Fibroblast of villous mesenchyme (primary cell): Measurements from ENCODE around the gene UVRAG. TPM values are rescaled to one million over a fixed set of nuclear protein-coding genes. Genes with fewer than 3 reads are reported as not detected.
"Not testable (repeated sequence)": the region's sequence is repeated elsewhere in the genome, so short reads cannot be mapped to it uniquely, and the experiment has no call there.

Source experiments
- DNase-seq: peaks from one replicate; pipeline ENCODE4 v3.0.0-alpha.2; 2010; ENCODE audit warnings: low read depth
- H3K4me3 ChIP-seq: 2 replicates; pipeline ENCODE4 v1.5.1; 2011; ENCODE audit warnings: low read depth, mild to moderate bottlenecking, low read length
- total RNA-seq: library from RNA; depleted of rRNA; stranded (reverse); fragments of >200 nt; gene quantifications from 2 replicates; pipeline ENCODE4 v1.2.3, GENCODE V29; 2012
- TF ChIP-seq, protein P1 (sequence below): IDR thresholded peaks from 2 replicates; pipeline ENCODE4 v1.5.1; 2012; ENCODE audit warnings: low read depth, mild to moderate bottlenecking, low read length; ENCODE audit not compliant: insufficient read depth

The UVRAG gene
- total RNA-seq, 1 donor = 37.1 TPM

DNA sequence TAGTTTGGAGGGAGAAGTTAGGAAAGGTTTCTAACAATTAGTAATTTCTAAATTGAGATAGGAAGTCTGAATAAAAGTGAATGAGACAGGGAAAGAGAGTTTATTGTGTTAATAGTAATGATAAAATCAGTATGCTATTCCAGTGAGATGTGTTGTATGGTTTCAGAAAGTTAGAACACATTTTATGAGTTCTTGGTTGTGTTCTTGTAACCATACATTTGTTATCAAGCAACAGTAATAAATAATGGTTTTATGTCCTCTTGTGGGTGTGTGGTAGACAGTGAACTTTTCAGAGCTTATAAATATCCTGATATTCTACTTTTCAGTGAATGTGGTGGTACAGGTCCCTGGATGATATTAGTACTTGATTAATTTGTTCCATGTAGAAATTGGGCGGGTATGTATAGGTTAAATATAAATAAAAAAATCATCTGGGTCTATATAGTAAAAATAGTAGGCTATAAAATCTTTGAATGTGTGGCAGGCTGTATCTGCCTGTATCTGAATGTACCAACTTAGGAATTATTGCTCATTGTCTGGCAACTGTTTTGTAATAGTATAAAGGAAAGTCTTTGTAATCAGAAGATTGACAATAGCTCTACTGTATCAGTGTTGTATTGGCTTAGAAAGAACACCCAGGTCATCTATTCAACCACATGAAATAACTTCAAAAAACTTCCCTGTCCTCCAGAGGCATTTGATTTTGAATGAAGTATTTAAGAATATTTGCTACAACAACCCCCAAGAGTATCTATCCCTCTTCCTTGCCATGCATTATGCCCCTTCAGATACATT lies 54.8 kb downstream of the UVRAG start:
- peak; percentile 50 for DNase-seq
- TF ChIP-seq, protein P1, sequence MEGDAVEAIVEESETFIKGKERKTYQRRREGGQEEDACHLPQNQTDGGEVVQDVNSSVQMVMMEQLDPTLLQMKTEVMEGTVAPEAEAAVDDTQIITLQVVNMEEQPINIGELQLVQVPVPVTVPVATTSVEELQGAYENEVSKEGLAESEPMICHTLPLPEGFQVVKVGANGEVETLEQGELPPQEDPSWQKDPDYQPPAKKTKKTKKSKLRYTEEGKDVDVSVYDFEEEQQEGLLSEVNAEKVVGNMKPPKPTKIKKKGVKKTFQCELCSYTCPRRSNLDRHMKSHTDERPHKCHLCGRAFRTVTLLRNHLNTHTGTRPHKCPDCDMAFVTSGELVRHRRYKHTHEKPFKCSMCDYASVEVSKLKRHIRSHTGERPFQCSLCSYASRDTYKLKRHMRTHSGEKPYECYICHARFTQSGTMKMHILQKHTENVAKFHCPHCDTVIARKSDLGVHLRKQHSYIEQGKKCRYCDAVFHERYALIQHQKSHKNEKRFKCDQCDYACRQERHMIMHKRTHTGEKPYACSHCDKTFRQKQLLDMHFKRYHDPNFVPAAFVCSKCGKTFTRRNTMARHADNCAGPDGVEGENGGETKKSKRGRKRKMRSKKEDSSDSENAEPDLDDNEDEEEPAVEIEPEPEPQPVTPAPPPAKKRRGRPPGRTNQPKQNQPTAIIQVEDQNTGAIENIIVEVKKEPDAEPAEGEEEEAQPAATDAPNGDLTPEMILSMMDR = no peak
- H3K4me3 ChIP-seq = no peak overlapping the region

DNA sequence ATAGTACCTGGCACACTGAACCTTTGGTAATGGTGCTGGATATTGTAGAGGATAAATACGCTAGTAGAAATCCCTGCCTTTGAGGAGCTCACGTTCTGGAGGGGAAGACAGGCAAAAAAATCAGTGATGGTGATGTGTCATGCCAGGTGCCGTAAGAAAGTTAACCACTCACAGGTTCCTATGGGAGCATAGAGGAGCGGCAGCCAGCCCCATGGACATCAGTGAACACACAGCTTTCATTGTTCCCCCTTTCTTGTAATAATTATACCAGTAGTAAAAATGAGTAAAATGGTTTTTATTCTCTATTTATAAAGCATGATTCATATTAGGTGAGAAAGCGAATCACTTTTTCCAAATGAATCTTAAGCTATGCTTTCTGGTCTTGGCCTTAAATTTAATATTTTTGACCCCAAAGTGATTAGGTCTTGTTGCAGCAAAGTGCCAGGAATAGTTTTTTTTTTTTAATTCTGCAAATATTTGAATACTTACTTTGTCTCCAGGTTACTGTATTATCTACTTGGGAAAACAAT lies 57.9 kb downstream of the UVRAG start:
- TF ChIP-seq, protein P1 = no peak
- H3K4me3 ChIP-seq = no peak overlapping the region
- no peak for DNase-seq

DNA sequence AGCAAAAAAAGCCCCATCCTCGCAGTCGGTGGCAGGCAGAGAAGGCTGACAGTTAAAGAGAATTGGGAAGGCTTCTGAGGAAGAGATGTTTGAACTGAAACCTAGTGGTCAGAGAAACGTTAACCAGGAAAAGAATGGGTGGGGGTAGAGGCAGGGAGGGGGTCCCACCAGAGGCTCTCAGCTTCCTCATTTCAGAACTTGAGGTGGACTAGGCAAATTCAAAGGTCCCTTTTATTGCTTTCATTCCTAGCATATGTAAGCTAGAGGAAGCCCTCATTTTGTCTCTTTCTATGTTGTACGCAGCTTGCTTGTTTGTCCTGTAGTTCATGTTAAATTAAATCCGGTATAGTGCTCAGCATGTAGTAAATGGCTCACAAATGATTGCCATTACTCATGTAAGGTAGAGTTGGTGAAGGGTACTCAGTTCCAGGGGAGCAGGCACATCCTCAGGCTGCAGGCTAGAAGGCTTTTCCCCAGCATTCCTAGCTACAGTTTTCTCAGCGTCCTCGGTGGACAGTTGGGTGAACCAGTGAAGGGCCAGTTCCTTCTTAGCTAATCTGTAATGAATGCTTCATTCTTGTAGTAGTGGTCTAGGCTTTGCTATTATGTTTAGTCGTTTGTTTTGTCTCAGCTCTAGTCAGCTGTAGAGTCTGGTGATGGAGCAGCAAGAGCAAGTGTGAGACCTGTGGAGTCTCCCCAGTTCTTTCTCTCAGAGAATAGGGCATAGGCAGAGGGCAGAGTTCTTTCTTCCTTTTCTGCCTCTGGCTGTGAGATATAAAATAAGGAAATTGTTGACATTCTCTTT lies 58.6 kb downstream of the UVRAG start:
- TF ChIP-seq, protein P1 = no peak
- no peak for DNase-seq
- no peak overlapping the region for H3K4me3 ChIP-seq

DNA sequence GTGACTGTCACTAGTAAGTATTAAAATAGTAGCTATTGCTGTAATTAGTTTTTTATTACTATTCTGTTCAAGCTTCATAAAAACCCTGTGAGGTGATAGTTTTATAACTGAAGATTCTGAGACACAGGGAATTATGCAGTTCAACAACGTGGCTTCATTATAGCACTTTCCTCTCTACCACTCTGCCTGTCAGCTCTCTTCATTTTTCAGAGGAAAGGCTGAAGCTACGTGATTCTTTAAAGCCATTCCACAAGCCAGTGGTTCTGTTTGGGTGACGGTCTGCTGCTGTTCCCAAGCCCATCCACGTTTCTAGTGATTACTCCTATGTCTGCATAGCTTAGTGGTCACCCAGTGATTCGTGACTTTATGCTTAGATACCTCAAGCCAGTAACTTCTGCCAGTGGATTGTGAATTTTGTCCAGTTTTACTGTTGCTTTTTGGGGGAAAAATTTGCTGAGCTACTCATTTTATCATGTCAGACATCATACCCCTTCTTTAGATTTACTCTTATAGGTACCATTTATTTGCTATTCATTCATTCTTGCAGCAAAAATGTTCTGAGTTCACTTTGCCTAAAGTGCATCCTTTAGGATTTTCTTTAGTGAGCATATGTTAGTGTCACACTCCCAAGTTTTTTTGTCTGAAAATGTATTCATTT lies 59.8 kb downstream of the UVRAG start:
- no peak for DNase-seq
- H3K4me3 ChIP-seq = no peak overlapping the region
- TF ChIP-seq, protein P1 = no peak

DNA sequence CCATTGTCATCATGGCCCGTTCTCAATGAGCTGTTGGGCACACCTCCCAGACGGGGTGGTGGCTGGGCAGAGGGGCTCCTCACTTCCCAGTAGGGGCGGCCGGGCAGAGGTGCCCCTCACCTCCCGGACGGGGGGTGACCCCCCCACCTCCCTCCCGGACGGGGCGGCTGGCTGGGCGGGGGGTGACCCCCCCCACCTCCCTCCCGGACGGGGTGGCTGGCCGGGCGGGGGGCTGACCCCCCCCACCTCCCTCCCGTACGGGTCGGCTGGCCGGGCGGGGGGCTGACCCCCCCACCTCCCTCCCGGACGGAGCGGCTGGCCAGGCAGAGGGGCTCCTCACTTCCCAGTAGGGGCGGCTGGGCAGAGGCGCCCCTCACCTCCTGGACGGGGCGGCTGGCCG lies 62.3 kb downstream of the UVRAG start:
- H3K4me3 ChIP-seq, DNase-seq: not testable (repeated sequence)

DNA sequence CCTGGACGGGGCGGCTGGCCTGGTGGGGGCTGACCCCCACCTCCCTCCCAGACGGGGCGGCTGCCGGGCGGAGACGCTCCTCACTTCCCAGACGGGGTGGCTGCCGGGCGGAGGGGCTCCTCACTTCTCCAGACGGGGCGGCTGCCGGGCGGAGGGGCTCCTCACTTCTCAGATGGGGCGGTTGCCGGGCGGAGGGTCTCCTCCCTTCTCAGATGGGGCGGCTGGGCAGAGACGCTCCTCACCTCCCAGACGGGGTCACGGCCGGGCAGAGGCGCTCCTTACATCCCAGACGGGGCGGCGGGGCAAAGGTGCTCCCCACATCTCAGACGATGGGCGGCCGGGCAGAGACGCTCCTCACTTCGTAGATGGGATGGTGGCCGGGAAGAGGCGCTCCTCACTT lies 62.9 kb downstream of the UVRAG start:
- DNase-seq, H3K4me3 ChIP-seq: not testable (repeated sequence)

DNA sequence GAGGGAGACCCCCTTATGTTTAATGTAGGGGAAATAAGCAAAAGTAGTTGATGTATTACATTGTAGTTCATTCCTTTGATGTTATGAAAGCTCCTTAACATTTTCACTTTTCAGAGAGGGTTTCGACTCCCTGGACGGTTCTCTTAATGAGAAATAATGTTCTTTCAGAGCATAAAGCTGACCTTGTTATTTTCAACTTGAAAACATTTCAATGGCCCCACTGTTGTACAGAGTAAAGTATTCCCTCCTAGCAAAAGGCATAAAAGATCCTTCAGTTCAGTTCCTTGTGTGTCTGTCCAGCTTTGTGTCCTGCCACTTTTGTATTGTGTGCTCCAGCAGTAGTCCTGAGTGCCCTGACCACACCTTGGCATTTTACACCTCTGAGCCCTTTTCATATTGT lies 63.9 kb downstream of the UVRAG start:
- H3K4me3 ChIP-seq = no peak overlapping the region
- TF ChIP-seq, protein P1 = no peak
- no peak for DNase-seq
